Endothelial cell of umbilical vein (primary cell): ENCODE results near the gene DBF4. TPM values are rescaled to one million over a fixed set of nuclear protein-coding genes. Genes with fewer than 3 reads are reported as not detected.

Experiments
- BruUV-seq: library from RNA; stranded (reverse); fragments of 400-500 nt; replicated peaks from 2 replicates; lab custom pipeline; 2021; lab: Mats Ljungman, UMichigan
- CTCF ChIA-PET: fragments of 300-600, 350-600 bp; sonication (Branson Sonifier 250); formaldehyde crosslinking; loops from one replicate; lab custom pipeline; 2021; ENCODE audit warnings: antibody characterized with exemption, inconsistent platforms; lab: Charles Lee
- POLR2A ChIA-PET: fragments of 300-600, 350-600 bp; sonication (Branson Sonifier 250); formaldehyde crosslinking; loops from one replicate; lab custom pipeline; 2021; ENCODE audit warnings: antibody characterized with exemption, inconsistent platforms; lab: Charles Lee
- DNase-seq: peaks from one replicate; pipeline ENCODE4 v3.0.0-alpha.2; 2011; ENCODE audit warnings: low read depth, low spot score
- FAIRE-seq: peaks from 2 replicates; lab custom pipeline; 2011; peaks lifted over from hg19 to GRCh38; lab: Jason Lieb, UNC
- H2AFZ ChIP-seq: 2 replicates; pipeline ENCODE4 v1.6.0; 2012; ENCODE audit warnings: low read depth, low read length, control low read depth, inconsistent platforms
- H3K27ac ChIP-seq: 2 replicates; pipeline ENCODE4 v1.5.1; 2011; ENCODE audit warnings: low read depth, mild to moderate bottlenecking, control low read depth, low read length, moderate library complexity; ENCODE audit not compliant: insufficient read depth
- H3K27me3 ChIP-seq, 2 experiments: 2 replicates each; pipeline versions ENCODE4 v1.6.0 to v1.6.1; 2011; ENCODE audit warnings: low read length in 2 of 2, mixed read lengths in 1 of 2; ENCODE audit not compliant: control insufficient read depth in 2 of 2, insufficient read depth in 2 of 2
- H3K36me3 ChIP-seq, 2 experiments: 2 replicates in 1 of 2; 3 replicates in 1 of 2; pipeline ENCODE4 v1.5.1; 2011; ENCODE audit warnings: low read length in 2 of 2, mild to moderate bottlenecking in 1 of 2, moderate library complexity in 1 of 2; ENCODE audit not compliant: control insufficient read depth in 2 of 2, insufficient read depth in 2 of 2; ENCODE audit errors: extremely low read depth in 1 of 2
- H3K4me1 ChIP-seq: 3 replicates; pipeline ENCODE4 v1.5.1; 2011; ENCODE audit warnings: mild to moderate bottlenecking, low read length; ENCODE audit not compliant: control insufficient read depth, insufficient read depth; ENCODE audit errors: extremely low read depth
- H3K4me2 ChIP-seq: 2 replicates; pipeline ENCODE4 v1.6.1; 2011; ENCODE audit warnings: low read length, control low read depth, mixed read lengths; ENCODE audit not compliant: insufficient read depth
- H3K4me3 ChIP-seq, 3 experiments: fragments of 200-600 bp in 1 of 3; sonication (generic), shearing (Covaris generic) in 1 of 3; replicated peaks in 1 of 3; 2 replicates each; pipeline ENCODE4 v1.5.1; 2011 to 2016; ENCODE audit warnings: control low read depth in 3 of 3, low read length in 3 of 3, mild to moderate bottlenecking in 2 of 3, inconsistent platforms in 1 of 3, low read depth in 1 of 3, moderate library complexity in 1 of 3; ENCODE audit not compliant: insufficient read depth in 1 of 3
- H3K79me2 ChIP-seq: 2 replicates; pipeline ENCODE4 v1.6.0; 2012; ENCODE audit warnings: low read length, inconsistent platforms; ENCODE audit not compliant: control insufficient read depth, insufficient read depth
- H3K9ac ChIP-seq: replicated peaks from 2 replicates; pipeline ENCODE3; 2011; ENCODE audit warnings: low read length, control low read depth; ENCODE audit not compliant: insufficient read depth; ENCODE audit errors: extremely low read depth
- H3K9me1 ChIP-seq: replicated peaks from 3 replicates; pipeline ENCODE4 v1.6.0; 2011; ENCODE audit warnings: mild to moderate bottlenecking, low read length; ENCODE audit not compliant: control insufficient read depth, insufficient read depth; ENCODE audit errors: extremely low read depth
- H3K9me3 ChIP-seq: replicated peaks from 2 replicates; pipeline ENCODE4 v1.5.1; 2012; ENCODE audit warnings: low read length, inconsistent platforms; ENCODE audit not compliant: control insufficient read depth, insufficient read depth
- H4K20me1 ChIP-seq: replicated peaks from 2 replicates; pipeline ENCODE3; 2011; ENCODE audit warnings: mild to moderate bottlenecking, low read length; ENCODE audit not compliant: control insufficient read depth, insufficient read depth; ENCODE audit errors: extremely low read depth
- EZH2 ChIP-seq: IDR thresholded peaks from 2 replicates; pipeline ENCODE4 v1.6.1; 2012; ENCODE audit warnings: borderline replicate concordance, low read depth, mild to moderate bottlenecking, moderate library complexity, low read length, inconsistent platforms; ENCODE audit not compliant: severe bottlenecking
- FOS ChIP-seq: IDR thresholded peaks from 2 replicates; pipeline ENCODE4 v1.6.1; 2011; ENCODE audit warnings: mild to moderate bottlenecking, low read length, moderate library complexity, borderline replicate concordance; ENCODE audit not compliant: insufficient read depth
- GATA2 ChIP-seq: IDR thresholded peaks from 2 replicates; pipeline ENCODE4 v1.7.0; 2011; ENCODE audit warnings: low read depth, mild to moderate bottlenecking, moderate library complexity, mixed read lengths, low read length; ENCODE audit not compliant: insufficient read length, insufficient read depth
- JUN ChIP-seq: IDR thresholded peaks from 2 replicates; pipeline ENCODE4 v1.6.1; 2011; ENCODE audit warnings: borderline replicate concordance, low read depth; ENCODE audit not compliant: insufficient read length, insufficient read depth
- MYC ChIP-seq: IDR thresholded peaks from one replicate; pipeline ENCODE4 v1.6.1; 2011; ENCODE audit warnings: mild to moderate bottlenecking, low read depth, low read length
- POLR2A ChIP-seq: IDR thresholded peaks from 2 replicates; pipeline ENCODE4 v1.6.1; 2012; ENCODE audit warnings: low read depth, mild to moderate bottlenecking, control low read depth, low read length
- POLR2AphosphoS5 ChIP-seq: IDR thresholded peaks from 2 replicates; pipeline ENCODE4 v1.6.1; 2012; ENCODE audit warnings: low read depth, mild to moderate bottlenecking, control low read depth, low read length, moderate library complexity; ENCODE audit not compliant: insufficient read depth
- dilution Hi-C: fragments of 300-500 bp; cut with MboI; formaldehyde crosslinking; loops from one replicate; pipeline ENCODE4 v1.15.0; 2019; ENCODE audit warnings: low sequenced_read_pairs; ENCODE audit not compliant: extremely low pct_ligation_motif_present
- intact Hi-C: fragments of 100-400 bp; cut with micrococcal nuclease; formaldehyde crosslinking; loops from one replicate; pipeline ENCODE4 v1.10.0; 2022
- polyA plus RNA-seq, 4 experiments: library from polyadenylated mRNA; depleted of rRNA in 3 of 4; stranded (reverse) in 3 of 4; unstranded in 1 of 4; fragments of >200 nt; gene quantifications; 2 replicates each; pipeline versions ENCODE4 v1.2.1 to v1.2.3, GENCODE V29; 2011 to 2012; ENCODE audit warnings: missing spikeins in 1 of 4
- total RNA-seq: library from RNA; stranded (reverse); gene quantifications from 2 replicates; pipeline ENCODE4 v1.2.3, GENCODE V29; 2021
- TF ChIP-seq, protein P1 (sequence below): IDR thresholded peaks from 2 replicates; pipeline ENCODE4 v1.6.1; 2011; ENCODE audit not compliant: insufficient read depth, insufficient read length
- TF ChIP-seq, protein P2 (sequence below), 2 donors: IDR thresholded peaks; 1 replicate in 1 of 2; 2 replicates in 1 of 2; pipeline ENCODE4 v1.5.1; 2011; ENCODE audit warnings: low read length in 2 of 2, mild to moderate bottlenecking in 2 of 2, moderate library complexity in 2 of 2, control low read depth in 1 of 2, inconsistent platforms in 1 of 2, low read depth in 1 of 2; ENCODE audit not compliant: insufficient read depth in 1 of 2; ENCODE audit errors: extremely low read depth in 1 of 2

Gene DBF4
- total and polyA plus RNA-seq, 2 donors (not counting 3 experiments of a cell fraction or from before 2014, with no cell fraction given) = 3.7 to 39.7 TPM

DNA sequence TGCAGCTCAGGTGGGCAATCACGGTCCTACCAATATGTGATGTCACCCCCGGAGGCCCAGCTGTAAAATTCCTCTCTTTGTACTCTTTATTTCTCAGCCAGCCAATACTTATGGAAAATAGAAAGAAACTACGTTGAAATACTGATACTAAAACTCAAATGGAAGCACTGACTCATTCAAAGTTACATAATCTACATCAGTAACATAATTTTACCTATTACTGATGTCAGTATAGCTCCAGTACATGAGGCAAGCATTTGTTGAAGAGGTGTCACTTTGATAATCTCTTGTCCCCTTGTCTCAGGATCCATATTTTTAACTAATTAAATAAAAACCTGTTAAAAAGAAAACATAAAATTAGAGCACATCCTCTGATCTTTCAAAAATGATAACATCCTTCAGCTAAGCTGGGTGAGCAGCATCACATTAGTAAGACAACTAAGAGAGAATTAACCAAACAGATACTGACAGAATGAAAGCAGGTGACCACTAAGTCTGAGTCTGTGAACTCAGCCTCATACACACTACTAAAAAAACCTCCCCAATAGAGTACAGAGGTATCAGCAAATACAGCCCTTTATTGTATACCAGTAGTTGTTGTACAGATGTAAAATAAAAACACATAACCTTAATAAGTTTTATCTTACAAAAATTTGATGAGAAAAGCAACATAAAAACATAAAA, 17.7 kb upstream of the DBF4 start:
- no peak for TF ChIP-seq POLR2A
- TF ChIP-seq JUN = no peak
- TF ChIP-seq, protein P1, sequence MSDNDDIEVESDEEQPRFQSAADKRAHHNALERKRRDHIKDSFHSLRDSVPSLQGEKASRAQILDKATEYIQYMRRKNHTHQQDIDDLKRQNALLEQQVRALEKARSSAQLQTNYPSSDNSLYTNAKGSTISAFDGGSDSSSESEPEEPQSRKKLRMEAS = no peak
- TF ChIP-seq EZH2 = no peak
- no peak for TF ChIP-seq FOS
- TF ChIP-seq GATA2 = no peak
- no peak overlapping the region for H3K9ac ChIP-seq
- no peak overlapping the region for H3K27ac ChIP-seq
- no peaks in the 10 kb centered on the region for H3K36me3 ChIP-seq
- no peak overlapping the region for H2AFZ ChIP-seq
- dilution Hi-C loops = no loop called here
- H3K79me2 ChIP-seq = no peaks in the 10 kb centered on the region
- no peak overlapping the region for H3K4me3 ChIP-seq
- DNase-seq = no peak
- no peaks in the 10 kb centered on the region for H4K20me1 ChIP-seq
- no peaks in the 10 kb centered on the region for H3K9me1 ChIP-seq
- no peaks in the 10 kb centered on the region for H3K27me3 ChIP-seq
- intact Hi-C loops = no loop called here
- no peak for FAIRE-seq
- no peaks in the 10 kb centered on the region for H3K4me1 ChIP-seq
- no TSS peak for BruUV-seq
- no peaks in the 10 kb centered on the region for H3K9me3 ChIP-seq
- CTCF ChIA-PET = no interaction called here
- POLR2A ChIA-PET = no interaction called here
- H3K4me2 ChIP-seq = no peak overlapping the region

DNA sequence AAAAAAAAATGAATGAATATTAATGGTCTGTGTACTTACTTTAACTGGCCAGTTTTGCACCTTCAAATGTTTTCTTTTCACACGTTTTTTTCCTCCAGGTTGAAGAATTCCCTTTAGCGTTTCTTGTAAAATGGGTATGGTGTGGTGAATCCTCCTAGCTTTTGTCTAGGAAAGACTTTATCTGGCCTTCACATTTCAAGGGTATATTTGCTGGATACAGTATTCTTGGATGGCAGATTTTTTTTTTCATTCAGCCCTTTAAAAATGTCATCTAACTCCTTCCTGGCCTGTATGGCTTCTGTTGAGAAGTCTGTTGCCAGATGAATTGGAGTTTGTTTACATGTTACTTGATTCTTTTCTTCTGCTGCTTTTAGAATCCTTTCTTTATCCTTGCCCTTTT, 10.2 kb upstream of the DBF4 start:
- H3K9me1 ChIP-seq = no peaks in the 10 kb centered on the region
- no peak overlapping the region for H2AFZ ChIP-seq
- no peaks in the 10 kb centered on the region for H3K36me3 ChIP-seq
- no peak overlapping the region for H3K9ac ChIP-seq
- BruUV-seq = no TSS peak
- dilution Hi-C loops (no loop called here), intact Hi-C loops (no loop called here)
- TF ChIP-seq POLR2A (no peak), MYC (no peak), JUN (no peak), EZH2 (no peak), FOS (no peak), GATA2 (no peak), POLR2AphosphoS5 (no peak)
- TF ChIP-seq, protein P1 = no peak
- TF ChIP-seq, protein P2, sequence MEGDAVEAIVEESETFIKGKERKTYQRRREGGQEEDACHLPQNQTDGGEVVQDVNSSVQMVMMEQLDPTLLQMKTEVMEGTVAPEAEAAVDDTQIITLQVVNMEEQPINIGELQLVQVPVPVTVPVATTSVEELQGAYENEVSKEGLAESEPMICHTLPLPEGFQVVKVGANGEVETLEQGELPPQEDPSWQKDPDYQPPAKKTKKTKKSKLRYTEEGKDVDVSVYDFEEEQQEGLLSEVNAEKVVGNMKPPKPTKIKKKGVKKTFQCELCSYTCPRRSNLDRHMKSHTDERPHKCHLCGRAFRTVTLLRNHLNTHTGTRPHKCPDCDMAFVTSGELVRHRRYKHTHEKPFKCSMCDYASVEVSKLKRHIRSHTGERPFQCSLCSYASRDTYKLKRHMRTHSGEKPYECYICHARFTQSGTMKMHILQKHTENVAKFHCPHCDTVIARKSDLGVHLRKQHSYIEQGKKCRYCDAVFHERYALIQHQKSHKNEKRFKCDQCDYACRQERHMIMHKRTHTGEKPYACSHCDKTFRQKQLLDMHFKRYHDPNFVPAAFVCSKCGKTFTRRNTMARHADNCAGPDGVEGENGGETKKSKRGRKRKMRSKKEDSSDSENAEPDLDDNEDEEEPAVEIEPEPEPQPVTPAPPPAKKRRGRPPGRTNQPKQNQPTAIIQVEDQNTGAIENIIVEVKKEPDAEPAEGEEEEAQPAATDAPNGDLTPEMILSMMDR (IDR thresholded peaks at IDR 0.05; ENCODE audit: extremely low read depth in 1 of 2, insufficient read depth in 1 of 2, low read depth in 1 of 2, low read length in 2 of 2) = no peak
- H3K27ac ChIP-seq = no peak overlapping the region
- FAIRE-seq (no peak), DNase-seq (no peak)
- H4K20me1 ChIP-seq = no peaks in the 10 kb centered on the region
- ChIA-PET POLR2A (no interaction called here), CTCF (no interaction called here)
- H3K79me2 ChIP-seq = peaks cover 6% of the 10 kb centered on the region
- no peaks in the 10 kb centered on the region for H3K27me3 ChIP-seq
- H3K4me2 ChIP-seq = no peak overlapping the region
- H3K4me1 ChIP-seq = no peaks in the 10 kb centered on the region
- H3K4me3 ChIP-seq = no peak overlapping the region
- H3K9me3 ChIP-seq = no peaks in the 10 kb centered on the region
